Loucy (cell line): ENCODE results near the gene SPNS3.

Source experiments
- H2AFZ ChIP-seq: fragments of 200-600 bp; sonication (generic); 2 replicates; pipeline ENCODE4 v1.6.0; 2016; ENCODE audit warnings: antibody characterized with exemption, mild to moderate bottlenecking, low read length, moderate library complexity
- H3F3A ChIP-seq: fragments of 200-600 bp; 2 replicates; pipeline ENCODE4 v1.6.0; 2016; ENCODE audit warnings: antibody characterized with exemption, low read depth, mild to moderate bottlenecking
- H3K27me3 ChIP-seq: fragments of 200-600 bp; sonication (generic); 2 replicates; pipeline ENCODE4 v1.6.1; 2014; ENCODE audit warnings: low read length, mild to moderate bottlenecking; ENCODE audit not compliant: insufficient read depth, poor library complexity, severe bottlenecking
- H3K36me3 ChIP-seq: fragments of 200-600 bp; sonication (generic); 2 replicates; pipeline ENCODE4 v1.6.1; 2016; ENCODE audit warnings: low read length; ENCODE audit not compliant: insufficient read depth
- H3K4me1 ChIP-seq: fragments of 200-600 bp; sonication (generic); 2 replicates; pipeline ENCODE4 v1.5.1; 2014; ENCODE audit warnings: low read length, mild to moderate bottlenecking; ENCODE audit not compliant: insufficient read depth, poor library complexity, severe bottlenecking
- H3K4me2 ChIP-seq: fragments of 200-600 bp; sonication (generic); 2 replicates; pipeline ENCODE4 v1.6.0; 2014; ENCODE audit warnings: antibody characterized with exemption, low read length, low read depth, mild to moderate bottlenecking; ENCODE audit not compliant: poor library complexity, severe bottlenecking
- H3K4me3 ChIP-seq: fragments of 200-600 bp; sonication (generic); 2 replicates; pipeline ENCODE4 v1.5.1; 2014; ENCODE audit warnings: low read length, mild to moderate bottlenecking, mixed read lengths; ENCODE audit not compliant: poor library complexity, severe bottlenecking
- H3K79me2 ChIP-seq: fragments of 200-600 bp; sonication (generic); 2 replicates; pipeline ENCODE4 v1.6.1; 2014; ENCODE audit warnings: low read length; ENCODE audit not compliant: insufficient read depth
- H3K9ac ChIP-seq: fragments of 200-600 bp; sonication (generic); 2 replicates; pipeline ENCODE4 v1.6.0; 2014; ENCODE audit warnings: mild to moderate bottlenecking, low read depth, low read length, moderate library complexity; ENCODE audit not compliant: poor library complexity, severe bottlenecking
- H3K9me2 ChIP-seq: fragments of 200-600 bp; sonication (generic); replicated peaks from 2 replicates; pipeline ENCODE4 v1.6.1; 2016; ENCODE audit warnings: low read depth, low read length, mixed read lengths
- H3K9me3 ChIP-seq: fragments of 200-600 bp; sonication (generic); 2 replicates; pipeline ENCODE4 v1.6.1; 2014; ENCODE audit warnings: mild to moderate bottlenecking, antibody characterized with exemption, low read length, low read depth; ENCODE audit not compliant: insufficient read depth
- H4K20me1 ChIP-seq: fragments of 200-600 bp; sonication (generic); 2 replicates; pipeline ENCODE4 v1.6.0; 2014; ENCODE audit warnings: antibody characterized with exemption, low read length, mild to moderate bottlenecking; ENCODE audit not compliant: insufficient read depth, poor library complexity, severe bottlenecking
- EZH2phosphoT487 ChIP-seq: fragments of 200-600 bp; IDR thresholded peaks from 2 replicates; pipeline ENCODE4 v1.6.1; 2018; ENCODE audit warnings: antibody characterized with exemption, mild to moderate bottlenecking, moderate library complexity, borderline replicate concordance
- TF ChIP-seq, protein P1 (sequence below): fragments of 200-600 bp; sonication (generic); conservative IDR thresholded peaks from 2 replicates; pipeline ENCODE4 v1.5.1; 2014; ENCODE audit warnings: mild to moderate bottlenecking, antibody characterized with exemption, low read length

The SPNS3 gene

DNA sequence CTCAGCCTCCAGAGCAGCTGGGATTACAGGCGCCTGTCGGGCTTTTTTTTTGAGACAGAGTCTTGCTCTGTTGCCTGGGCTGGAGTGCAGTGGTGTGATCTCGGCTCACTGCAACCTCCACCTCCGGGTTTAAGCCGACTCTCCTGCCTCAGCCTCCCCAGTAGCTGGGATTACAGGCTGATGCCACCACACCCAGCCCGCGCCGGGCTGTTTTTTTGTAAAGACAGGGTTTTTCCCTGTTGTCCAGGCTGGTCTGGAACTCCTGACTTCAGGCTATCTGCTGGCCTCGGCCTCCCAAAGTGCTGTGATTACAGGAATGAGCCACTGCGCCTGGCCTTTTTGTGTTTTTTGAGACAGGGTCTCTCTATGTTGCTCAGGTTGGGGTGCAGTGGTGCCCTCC is 27.4 kb upstream of the SPNS3 start:
- Histone ChIP-seq H3K4me1 (no peaks in the 10 kb centered on the region), H3K4me2 (no peak overlapping the region), H3K4me3 (no peak overlapping the region), H2AFZ (no peak overlapping the region), H3K79me2 (no peaks in the 10 kb centered on the region), H3K9me3 (no peaks in the 10 kb centered on the region), H3K27me3 (no peaks in the 10 kb centered on the region), H3F3A (no peaks in the 10 kb centered on the region; the same call in 1 of the 2 replicates), H3K9me2 (no peaks in the 10 kb centered on the region), H4K20me1 (no peaks in the 10 kb centered on the region), H3K9ac (no peak overlapping the region), H3K36me3 (no peaks in the 10 kb centered on the region)
- TF ChIP-seq EZH2phosphoT487, result no peak
- TF ChIP-seq, protein P1, sequence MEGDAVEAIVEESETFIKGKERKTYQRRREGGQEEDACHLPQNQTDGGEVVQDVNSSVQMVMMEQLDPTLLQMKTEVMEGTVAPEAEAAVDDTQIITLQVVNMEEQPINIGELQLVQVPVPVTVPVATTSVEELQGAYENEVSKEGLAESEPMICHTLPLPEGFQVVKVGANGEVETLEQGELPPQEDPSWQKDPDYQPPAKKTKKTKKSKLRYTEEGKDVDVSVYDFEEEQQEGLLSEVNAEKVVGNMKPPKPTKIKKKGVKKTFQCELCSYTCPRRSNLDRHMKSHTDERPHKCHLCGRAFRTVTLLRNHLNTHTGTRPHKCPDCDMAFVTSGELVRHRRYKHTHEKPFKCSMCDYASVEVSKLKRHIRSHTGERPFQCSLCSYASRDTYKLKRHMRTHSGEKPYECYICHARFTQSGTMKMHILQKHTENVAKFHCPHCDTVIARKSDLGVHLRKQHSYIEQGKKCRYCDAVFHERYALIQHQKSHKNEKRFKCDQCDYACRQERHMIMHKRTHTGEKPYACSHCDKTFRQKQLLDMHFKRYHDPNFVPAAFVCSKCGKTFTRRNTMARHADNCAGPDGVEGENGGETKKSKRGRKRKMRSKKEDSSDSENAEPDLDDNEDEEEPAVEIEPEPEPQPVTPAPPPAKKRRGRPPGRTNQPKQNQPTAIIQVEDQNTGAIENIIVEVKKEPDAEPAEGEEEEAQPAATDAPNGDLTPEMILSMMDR, result 0 out of 2 replicates have a peak, but pooled peaks have one; percentile 17

DNA sequence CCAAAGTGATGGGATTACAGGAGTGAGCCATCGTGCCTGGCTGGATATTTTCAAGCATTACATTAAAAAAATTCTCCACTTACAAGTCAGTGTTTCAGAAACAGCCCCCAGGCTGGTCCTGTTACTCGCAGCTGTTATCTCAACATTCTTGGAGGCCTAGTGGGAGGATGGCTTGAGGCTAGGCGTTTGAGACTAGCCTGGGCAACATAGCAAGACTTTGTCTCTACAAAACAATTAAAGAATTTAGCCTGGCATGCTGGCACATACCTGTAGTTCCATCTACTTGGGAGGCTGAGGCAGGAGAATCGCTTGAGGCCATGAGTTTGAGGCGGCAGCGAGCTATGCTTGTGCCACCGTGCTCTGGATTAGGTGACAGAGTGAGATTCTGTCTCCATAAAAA is 26.5 kb upstream of the SPNS3 start:
- H3K9ac ChIP-seq, result no peak overlapping the region
- no peaks in the 10 kb centered on the region for H4K20me1 ChIP-seq
- no peak overlapping the region for H3K4me2 ChIP-seq
- H3K9me2 ChIP-seq, result no peaks in the 10 kb centered on the region
- H3K4me1 ChIP-seq, result no peaks in the 10 kb centered on the region
- no peaks in the 10 kb centered on the region; the same call in 1 of the 2 replicates for H3F3A ChIP-seq
- H3K4me3 ChIP-seq, result no peak overlapping the region
- H3K36me3 ChIP-seq, result no peaks in the 10 kb centered on the region
- H2AFZ ChIP-seq, result no peak overlapping the region
- TF ChIP-seq, protein P1, result no peak
- no peak for TF ChIP-seq EZH2phosphoT487
- no peaks in the 10 kb centered on the region for H3K79me2 ChIP-seq
- H3K9me3 ChIP-seq, result no peaks in the 10 kb centered on the region
- no peaks in the 10 kb centered on the region for H3K27me3 ChIP-seq

DNA sequence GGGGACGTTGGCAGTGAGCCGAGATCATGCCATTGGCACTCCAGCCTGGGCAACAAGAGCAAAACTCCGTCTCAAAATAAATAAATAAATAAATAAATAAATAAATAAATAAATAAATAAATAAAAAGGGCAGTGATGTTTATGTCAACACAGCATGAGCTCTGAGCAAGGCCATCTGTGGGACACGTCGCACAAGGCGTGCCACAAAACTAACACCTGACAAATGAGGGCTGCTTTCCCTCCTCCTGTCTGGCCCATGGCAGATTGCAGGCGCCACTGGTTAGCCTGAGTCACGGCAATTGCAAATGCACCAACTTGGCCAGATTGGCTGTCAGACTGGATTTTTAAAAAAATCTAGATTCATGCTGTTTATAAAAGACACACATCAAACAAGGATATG is 25.9 kb upstream of the SPNS3 start:
- Histone ChIP-seq H3F3A (no peaks in the 10 kb centered on the region; the same call in 1 of the 2 replicates), H3K79me2 (no peaks in the 10 kb centered on the region), H3K27me3 (no peaks in the 10 kb centered on the region), H3K9me3 (no peaks in the 10 kb centered on the region), H3K36me3 (no peaks in the 10 kb centered on the region), H4K20me1 (no peaks in the 10 kb centered on the region), H3K4me3 (no peak overlapping the region), H3K4me1 (no peaks in the 10 kb centered on the region), H2AFZ (no peak overlapping the region), H3K9ac (no peak overlapping the region), H3K4me2 (no peak overlapping the region), H3K9me2 (no peaks in the 10 kb centered on the region)
- no peak for TF ChIP-seq EZH2phosphoT487
- TF ChIP-seq, protein P1, result no peak
